ENCODE measurements around the gene PCDH12. TPM values are rescaled to one million over a fixed set of nuclear protein-coding genes. Genes with fewer than 3 reads are reported as not detected.

Gene PCDH12
- total RNA-seq, 3 donors from 2014 or later: 1.8 to 5.6 (median 3.5) TPM

DNA sequence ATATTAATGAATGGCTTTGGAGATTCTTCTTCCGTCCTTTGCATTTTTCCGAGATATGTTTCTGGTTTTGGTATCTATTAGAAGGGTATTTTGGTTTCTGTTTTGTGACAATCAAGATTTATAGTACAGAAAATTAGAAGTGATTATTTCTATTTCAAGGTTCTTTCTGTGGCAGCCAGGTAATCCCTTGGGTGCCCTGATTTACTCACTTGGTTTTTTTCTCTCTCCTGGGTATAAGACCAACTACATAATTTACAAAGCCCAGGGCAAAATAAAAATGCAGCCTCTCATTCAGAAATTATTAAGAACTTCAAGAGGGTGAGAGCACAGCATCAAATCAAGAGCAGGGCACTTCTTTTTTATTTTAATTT lies 8.9 kb upstream of the PCDH12 start:
- no peak overlapping the region for H3K27ac ChIP-seq
- TF ChIP-seq, protein P1, sequence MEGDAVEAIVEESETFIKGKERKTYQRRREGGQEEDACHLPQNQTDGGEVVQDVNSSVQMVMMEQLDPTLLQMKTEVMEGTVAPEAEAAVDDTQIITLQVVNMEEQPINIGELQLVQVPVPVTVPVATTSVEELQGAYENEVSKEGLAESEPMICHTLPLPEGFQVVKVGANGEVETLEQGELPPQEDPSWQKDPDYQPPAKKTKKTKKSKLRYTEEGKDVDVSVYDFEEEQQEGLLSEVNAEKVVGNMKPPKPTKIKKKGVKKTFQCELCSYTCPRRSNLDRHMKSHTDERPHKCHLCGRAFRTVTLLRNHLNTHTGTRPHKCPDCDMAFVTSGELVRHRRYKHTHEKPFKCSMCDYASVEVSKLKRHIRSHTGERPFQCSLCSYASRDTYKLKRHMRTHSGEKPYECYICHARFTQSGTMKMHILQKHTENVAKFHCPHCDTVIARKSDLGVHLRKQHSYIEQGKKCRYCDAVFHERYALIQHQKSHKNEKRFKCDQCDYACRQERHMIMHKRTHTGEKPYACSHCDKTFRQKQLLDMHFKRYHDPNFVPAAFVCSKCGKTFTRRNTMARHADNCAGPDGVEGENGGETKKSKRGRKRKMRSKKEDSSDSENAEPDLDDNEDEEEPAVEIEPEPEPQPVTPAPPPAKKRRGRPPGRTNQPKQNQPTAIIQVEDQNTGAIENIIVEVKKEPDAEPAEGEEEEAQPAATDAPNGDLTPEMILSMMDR (IDR thresholded peaks at IDR 0.05): no peak
- TF ChIP-seq POLR2AphosphoS5 (IDR thresholded peaks at IDR 0.05) (no peak), POLR2A (IDR thresholded peaks at IDR 0.05) (no peak)
- no peak overlapping the region for H3K4me3 ChIP-seq
- H3K27me3 ChIP-seq: no peaks in the 10 kb centered on the region
- H3K4me1 ChIP-seq: peaks cover 0 to 10% of the 10 kb centered on the region in 2 donors
- intact Hi-C loops (cut with DNase I; ENCODE audit: low total_unique reads): loop anchor here (5.0 to 10.0 kb wide), 2 partner anchors 272 to 420 kb away; no protein-coding TSS in a partner anchor
- H3K9me3 ChIP-seq: no peaks in the 10 kb centered on the region
- H3K36me3 ChIP-seq: no peaks in the 10 kb centered on the region
- no peak for DNase-seq (ENCODE audit: low spot score in 2 of 2)

DNA sequence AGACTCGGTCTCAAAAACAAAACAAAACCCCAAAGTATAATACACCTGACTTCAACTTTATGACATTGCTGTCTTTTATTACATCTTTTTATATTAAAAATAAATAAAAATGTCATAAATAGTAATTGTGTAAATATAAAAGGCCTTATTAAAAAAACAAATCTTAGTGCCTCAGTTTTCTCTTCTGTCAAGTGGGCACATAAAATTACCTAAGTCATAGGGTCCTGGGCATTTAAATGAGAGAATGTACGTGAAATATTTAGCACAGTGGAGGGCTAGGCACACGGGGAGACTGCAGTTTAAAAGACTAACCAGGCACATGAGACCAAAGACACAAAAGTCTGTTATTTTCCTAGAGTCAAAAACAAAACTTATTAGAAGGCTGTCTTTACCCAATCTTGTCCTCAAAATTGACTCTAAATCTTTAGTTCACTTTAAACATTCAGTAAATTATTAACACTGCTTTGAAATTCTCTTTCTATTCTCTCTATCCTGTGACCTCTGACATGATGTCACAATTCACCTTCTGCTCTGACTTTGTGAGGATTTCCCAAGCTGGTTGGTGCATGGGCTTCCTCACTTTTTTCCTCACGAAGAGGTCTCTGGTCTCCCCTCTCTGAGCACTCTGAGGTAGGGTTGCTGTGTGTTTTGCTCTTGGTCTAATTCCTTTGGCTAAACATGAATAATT lies 8.4 kb upstream of the PCDH12 start:
- peaks cover 0 to 10% of the 10 kb centered on the region in 2 donors for H3K4me1 ChIP-seq
- H3K27me3 ChIP-seq: no peaks in the 10 kb centered on the region
- TF ChIP-seq POLR2A (IDR thresholded peaks at IDR 0.05) (no peak), POLR2AphosphoS5 (IDR thresholded peaks at IDR 0.05) (no peak)
- TF ChIP-seq, protein P1 (IDR thresholded peaks at IDR 0.05): no peak
- H3K4me3 ChIP-seq: no peak overlapping the region
- no peak for DNase-seq (ENCODE audit: low spot score in 2 of 2)
- intact Hi-C loops (cut with DNase I; ENCODE audit: low total_unique reads): loop anchor here (5.0 to 10.0 kb wide), 2 partner anchors 272 to 421 kb away; no protein-coding TSS in a partner anchor
- no peak overlapping the region for H3K27ac ChIP-seq
- H3K36me3 ChIP-seq: no peaks in the 10 kb centered on the region
- H3K9me3 ChIP-seq: no peaks in the 10 kb centered on the region

DNA sequence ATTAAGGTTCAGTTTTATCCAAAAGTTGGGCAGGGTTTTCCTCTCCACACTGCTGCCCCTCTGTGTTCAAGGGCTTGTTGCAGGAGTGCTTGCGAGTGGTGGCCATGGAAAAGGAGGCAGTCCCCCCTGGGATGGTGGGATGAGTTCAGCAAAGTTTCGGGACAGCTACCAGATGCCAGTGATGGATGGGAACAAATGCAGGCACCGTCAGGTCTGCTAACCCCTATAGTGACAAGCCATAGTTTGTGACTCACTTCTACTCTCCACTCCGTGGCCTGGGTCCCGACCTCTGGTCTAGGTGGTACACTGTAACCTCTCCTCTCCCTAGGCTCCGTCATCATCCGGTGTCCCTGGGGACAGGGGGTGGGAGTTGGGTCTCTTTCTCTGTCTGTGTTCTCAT lies 7.1 kb upstream of the PCDH12 start:
- H3K36me3 ChIP-seq: no peaks in the 10 kb centered on the region
- no peak for DNase-seq (ENCODE audit: low spot score in 2 of 2)
- TF ChIP-seq, protein P1 (IDR thresholded peaks at IDR 0.05): no peak
- TF ChIP-seq POLR2AphosphoS5 (IDR thresholded peaks at IDR 0.05) (no peak), POLR2A (IDR thresholded peaks at IDR 0.05) (no peak)
- no peak overlapping the region for H3K4me3 ChIP-seq
- H3K9me3 ChIP-seq: no peaks in the 10 kb centered on the region
- peaks cover 0 to 3% of the 10 kb centered on the region in 2 donors for H3K4me1 ChIP-seq
- intact Hi-C loops (cut with DNase I; ENCODE audit: low total_unique reads): loop anchor here (5.0 to 10.0 kb wide), 2 partner anchors 270 to 422 kb away; no protein-coding TSS in a partner anchor
- no peak overlapping the region for H3K27ac ChIP-seq
- H3K27me3 ChIP-seq: no peaks in the 10 kb centered on the region

DNA sequence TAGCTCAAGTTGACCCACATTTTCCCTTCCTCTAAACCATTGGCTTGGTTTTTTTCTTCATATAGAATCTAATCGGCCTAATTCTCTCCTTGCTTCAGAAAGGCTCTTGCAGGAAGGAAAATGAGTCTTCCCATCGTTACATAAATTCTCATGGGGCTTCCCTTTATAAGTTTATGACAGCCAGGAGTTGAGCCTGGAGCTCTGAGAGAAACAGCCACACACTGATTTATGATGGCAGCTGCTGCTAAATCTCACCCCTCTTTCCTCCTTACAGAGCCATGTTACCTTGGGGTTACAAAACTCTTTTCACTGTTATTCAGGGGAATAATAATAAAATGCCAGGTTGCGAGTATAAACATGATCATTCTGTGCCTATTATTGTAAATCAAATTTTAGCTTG lies 5.7 kb upstream of the PCDH12 start:
- no peaks in the 10 kb centered on the region for H3K36me3 ChIP-seq
- H3K4me3 ChIP-seq: no peak overlapping the region
- no peaks in the 10 kb centered on the region for H3K9me3 ChIP-seq
- intact Hi-C loops (cut with DNase I; ENCODE audit: low total_unique reads): loop anchor here (10.0 kb wide), 1 partner anchor 269 kb away; no protein-coding TSS in a partner anchor
- TF ChIP-seq POLR2AphosphoS5 (IDR thresholded peaks at IDR 0.05): no peak
- no peak for TF ChIP-seq POLR2A (IDR thresholded peaks at IDR 0.05)
- TF ChIP-seq, protein P1 (IDR thresholded peaks at IDR 0.05): no peak
- H3K27me3 ChIP-seq: no peaks in the 10 kb centered on the region
- no peak for DNase-seq (ENCODE audit: low spot score in 2 of 2)
- H3K4me1 ChIP-seq: no peaks in the 10 kb centered on the region
- no peak overlapping the region for H3K27ac ChIP-seq

DNA sequence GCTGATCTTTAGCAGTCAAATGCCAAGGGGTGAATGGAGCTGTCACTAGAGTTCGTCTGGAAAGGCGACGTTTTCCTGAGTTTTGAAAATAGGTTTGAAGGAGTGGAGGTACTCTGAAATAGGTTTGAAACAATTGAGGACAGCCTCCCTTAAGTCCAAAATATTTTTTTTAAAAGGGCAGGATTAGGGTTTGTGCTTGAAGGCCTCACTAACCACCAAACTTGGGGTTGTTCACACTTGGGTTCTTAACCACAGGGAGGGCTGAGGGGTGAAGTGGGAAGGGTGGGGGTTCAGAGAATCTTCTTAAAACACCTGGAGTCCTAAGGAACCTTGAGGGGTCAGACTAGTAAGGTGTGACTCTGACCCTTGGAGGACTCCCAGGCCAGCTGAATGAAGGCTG lies 3.5 kb upstream of the PCDH12 start:
- H3K4me1 ChIP-seq: no peaks in the 10 kb centered on the region
- no peak overlapping the region for H3K27ac ChIP-seq
- H3K9me3 ChIP-seq: no peaks in the 10 kb centered on the region
- intact Hi-C loops (cut with DNase I; ENCODE audit: low total_unique reads): loop anchor here (10.0 kb wide), 1 partner anchor 267 kb away; no protein-coding TSS in a partner anchor
- TF ChIP-seq, protein P1 (IDR thresholded peaks at IDR 0.05): no peak
- TF ChIP-seq POLR2AphosphoS5 (IDR thresholded peaks at IDR 0.05) (no peak), POLR2A (IDR thresholded peaks at IDR 0.05) (no peak)
- H3K36me3 ChIP-seq: no peaks in the 10 kb centered on the region
- H3K27me3 ChIP-seq: no peaks in the 10 kb centered on the region
- no peak overlapping the region for H3K4me3 ChIP-seq
- DNase-seq (ENCODE audit: low spot score in 2 of 2): no peak
